Pons (tissue), 1 donor: Measurements from ENCODE around the gene KAZN.

Source experiments
- DNase-seq: peaks from one replicate; pipeline ENCODE4 v3.0.0-alpha.2; 2016; ENCODE audit warnings: low spot score

Gene KAZN

GRCh38 chr1:15160626-15161025 is 562.1 kb downstream of the KAZN start:
- DNase-seq = no peak

- no peak for DNase-seq
Observed at GRCh38 chr1:15167386-15167785, 568.9 kb downstream of the KAZN start.
